NT2/D1 (cell line): ENCODE data around the gene ERN2.
A peak's percentile ranks its signal among the peaks of the same experiment; 100 is the strongest.
"Not testable (repeated sequence)": the region's sequence is repeated elsewhere in the genome, so short reads cannot be mapped to it uniquely, and the experiment has no call there.

Source experiments
- DNase-seq: peaks from one replicate; pipeline ENCODE4 v3.0.0-alpha.2; 2011; ENCODE audit warnings: low read depth, low spot score
- H3K27me3 ChIP-seq: 2 replicates; pipeline ENCODE4 v1.6.0; 2011; ENCODE audit warnings: mild to moderate bottlenecking; ENCODE audit not compliant: insufficient read length, insufficient read depth
- H3K36me3 ChIP-seq: 2 replicates; pipeline ENCODE4 v1.6.1; 2011; ENCODE audit warnings: mild to moderate bottlenecking, low read length, mixed read lengths; ENCODE audit not compliant: insufficient read depth, insufficient read length
- H3K4me1 ChIP-seq: 2 replicates; pipeline ENCODE4 v1.5.1; 2011; ENCODE audit not compliant: insufficient read depth, insufficient read length
- H3K4me3 ChIP-seq: 2 replicates; pipeline ENCODE4 v1.5.1; 2011; ENCODE audit warnings: low read depth; ENCODE audit not compliant: insufficient read length
- H3K9ac ChIP-seq: 2 replicates; pipeline ENCODE4 v1.6.0; 2011; ENCODE audit warnings: low read depth; ENCODE audit not compliant: insufficient read length
- H3K9me3 ChIP-seq: 2 replicates; pipeline ENCODE4 v1.5.1; 2011; ENCODE audit warnings: mild to moderate bottlenecking, low read length; ENCODE audit not compliant: insufficient read depth
- SUZ12 ChIP-seq: IDR thresholded peaks from 2 replicates; pipeline ENCODE4 v1.6.1; 2011; ENCODE audit not compliant: insufficient read length, insufficient read depth; ENCODE audit errors: extremely low read depth
- YY1 ChIP-seq: IDR thresholded peaks from 2 replicates; pipeline ENCODE4 v1.6.1; 2011; ENCODE audit not compliant: insufficient read length, insufficient read depth
- ZNF274 ChIP-seq: IDR thresholded peaks from 2 replicates; pipeline ENCODE4 v1.6.1; 2011; ENCODE audit warnings: mild to moderate bottlenecking, low read depth, low read length

The ERN2 gene

DNA sequence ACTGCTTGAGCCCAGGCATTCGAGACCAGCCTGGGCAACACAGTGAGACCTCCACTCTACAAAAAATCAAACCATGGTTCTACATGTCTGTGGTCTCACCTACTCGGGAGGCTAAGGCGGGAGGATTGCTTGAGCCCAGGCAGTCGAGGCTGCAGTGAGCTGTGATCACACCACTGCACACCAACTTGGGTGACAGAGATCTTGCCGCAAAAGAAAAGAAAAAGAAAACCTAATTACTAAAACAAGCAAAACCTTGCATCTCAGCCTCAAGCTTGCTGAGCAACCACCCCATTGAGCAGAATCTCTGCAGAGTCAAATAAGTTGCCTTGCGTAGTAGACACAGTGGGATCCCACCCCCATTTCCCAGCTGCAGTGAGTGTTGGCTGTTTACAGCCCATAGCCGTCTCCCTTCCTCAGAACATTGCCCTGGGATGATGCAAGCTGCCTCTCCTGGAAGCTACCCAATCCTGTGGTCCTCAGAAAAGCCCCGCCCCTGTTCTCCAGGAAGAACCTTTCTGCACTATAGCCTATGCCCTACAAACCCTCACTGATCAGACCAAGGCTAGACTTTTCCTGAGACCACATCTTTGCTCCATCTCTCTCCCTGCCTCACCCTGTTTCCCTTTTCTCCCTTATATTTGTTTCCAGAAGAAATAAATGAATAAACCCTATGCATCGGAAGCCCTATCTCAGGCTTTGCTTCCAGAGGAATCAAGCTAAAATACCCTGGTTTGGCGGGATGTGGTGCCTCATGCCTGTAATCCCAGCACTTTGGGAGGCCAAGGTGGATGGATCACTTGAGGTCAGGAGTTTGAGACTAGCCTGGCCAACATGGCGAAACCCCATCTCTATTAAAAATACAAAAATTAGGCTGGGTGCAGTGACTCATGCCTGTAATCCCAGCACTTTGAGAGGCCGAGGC, 16.7 kb upstream of the ERN2 start:
- TF ChIP-seq SUZ12 (no peak), ZNF274 (no peak), YY1 (no peak)
- Histone ChIP-seq H3K9ac (no peak overlapping the region), H3K27me3 (no peaks in the 10 kb centered on the region), H3K36me3 (no peaks in the 10 kb centered on the region), H3K4me1 (peaks cover 2% of the 10 kb centered on the region), H3K4me3 (no peak overlapping the region), H3K9me3 (no peaks in the 10 kb centered on the region)
- peak; percentile 8 for DNase-seq

DNA sequence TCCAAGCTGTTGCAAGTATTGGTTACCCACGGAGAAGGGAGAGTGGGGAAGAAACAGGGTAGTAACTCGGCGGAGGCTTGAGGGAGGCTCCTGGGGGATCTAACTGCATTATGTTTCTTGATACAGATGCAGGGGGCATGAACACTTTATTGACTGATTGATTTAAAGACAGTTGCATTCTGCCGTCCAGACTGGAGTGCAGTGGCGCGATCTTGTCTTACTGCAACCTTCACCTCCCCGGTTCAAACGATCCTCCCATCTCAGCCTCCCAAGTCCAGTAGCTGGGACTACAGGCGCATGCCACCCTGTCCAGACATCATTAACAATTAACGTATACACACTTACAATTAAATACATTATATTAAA, 15.1 kb upstream of the ERN2 start:
- Histone ChIP-seq H3K9ac (no peak overlapping the region), H3K4me3 (no peak overlapping the region), H3K4me1 (peaks cover 2% of the 10 kb centered on the region), H3K9me3 (peaks cover 7% of the 10 kb centered on the region), H3K27me3 (no peaks in the 10 kb centered on the region), H3K36me3 (no peaks in the 10 kb centered on the region)
- TF ChIP-seq SUZ12, result no peak
- TF ChIP-seq YY1, result no peak
- no peak for TF ChIP-seq ZNF274
- no peak for DNase-seq

DNA sequence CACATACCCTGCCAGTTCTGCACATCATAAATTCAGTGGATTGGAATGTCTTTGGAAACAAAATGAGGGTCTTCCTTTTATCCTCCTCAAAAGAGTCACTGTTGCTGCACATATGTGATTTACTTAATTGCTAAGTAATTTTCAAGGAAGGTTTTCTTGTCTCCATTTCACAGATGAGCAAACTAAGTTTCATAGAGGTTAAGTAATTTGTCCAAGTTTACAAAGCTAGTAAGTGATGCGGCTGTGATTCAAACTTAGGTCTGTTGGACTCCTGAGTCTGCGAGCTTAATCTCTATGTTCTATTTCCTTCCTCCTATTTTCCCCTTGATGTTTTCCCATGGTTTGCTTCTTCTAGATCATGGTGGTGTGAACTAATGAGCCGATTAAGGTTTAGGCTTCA, 13.7 kb upstream of the ERN2 start:
- Histone ChIP-seq H3K9me3 (peaks cover 7% of the 10 kb centered on the region), H3K36me3 (no peaks in the 10 kb centered on the region), H3K9ac (no peak overlapping the region), H3K4me3 (no peak overlapping the region), H3K4me1 (peaks cover 2% of the 10 kb centered on the region), H3K27me3 (no peaks in the 10 kb centered on the region)
- DNase-seq, result no peak
- no peak for TF ChIP-seq SUZ12
- TF ChIP-seq ZNF274, result no peak
- no peak for TF ChIP-seq YY1

DNA sequence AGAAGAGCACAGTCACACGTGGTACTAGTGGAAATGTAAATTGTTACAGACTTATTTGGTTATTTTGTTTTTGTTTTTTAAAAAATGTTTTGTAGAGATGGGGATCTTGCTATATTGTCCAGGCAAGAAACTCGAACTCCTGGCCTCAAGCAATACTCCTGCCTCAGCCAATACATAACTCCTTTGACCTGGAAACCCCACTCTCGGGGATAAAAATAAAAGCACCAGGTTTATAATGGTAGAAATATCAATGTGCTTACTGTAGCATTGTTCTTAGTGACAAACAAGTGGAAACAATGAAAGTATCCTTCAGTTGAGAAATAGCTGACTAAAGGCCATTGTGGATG, 11.7 kb upstream of the ERN2 start:
- Histone ChIP-seq H3K4me1 (peaks cover 2% of the 10 kb centered on the region), H3K27me3 (no peaks in the 10 kb centered on the region), H3K4me3 (no peak overlapping the region), H3K9me3 (peaks cover 7% of the 10 kb centered on the region), H3K36me3 (no peaks in the 10 kb centered on the region), H3K9ac (no peak overlapping the region)
- TF ChIP-seq YY1 (no peak), SUZ12 (no peak), ZNF274 (no peak)
- DNase-seq, result no peak

DNA sequence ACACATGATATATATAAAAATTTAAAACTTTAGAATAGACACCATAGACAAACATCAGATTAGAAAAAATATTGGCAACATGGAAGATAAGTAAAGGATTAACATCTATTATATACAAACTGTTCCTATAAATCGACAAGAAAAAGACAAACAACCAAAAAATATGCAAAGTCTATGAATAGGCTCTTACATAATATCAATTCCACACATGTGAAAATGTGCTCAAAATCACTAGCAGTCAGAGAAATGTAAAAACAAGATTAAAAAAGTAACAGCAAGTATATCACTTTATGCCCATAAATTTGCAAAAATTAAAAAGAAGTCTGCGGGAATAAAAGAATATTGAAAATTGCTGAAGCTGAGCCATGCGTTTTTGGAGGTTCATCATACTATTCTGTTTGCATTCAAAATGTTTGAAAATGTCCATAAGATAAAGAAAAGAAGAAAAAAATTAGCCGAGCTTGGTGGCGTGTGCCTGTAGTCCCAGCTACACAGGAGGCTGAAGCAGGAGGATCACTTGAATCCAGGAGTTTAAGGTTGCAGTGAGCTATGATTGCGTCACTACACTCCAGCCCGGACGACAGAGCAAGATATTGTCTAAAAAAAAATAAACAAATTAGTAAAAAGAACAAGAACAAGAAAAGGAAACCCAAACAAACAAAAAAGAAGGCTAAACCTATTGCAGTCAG, 11.2 kb upstream of the ERN2 start:
- H3K9me3 ChIP-seq, result peaks cover 7% of the 10 kb centered on the region
- H3K27me3 ChIP-seq, result no peaks in the 10 kb centered on the region
- H3K4me3 ChIP-seq, result no peak overlapping the region
- H3K36me3 ChIP-seq, result no peaks in the 10 kb centered on the region
- no peak for DNase-seq
- TF ChIP-seq YY1, result no peak
- TF ChIP-seq ZNF274, result no peak
- TF ChIP-seq SUZ12, result no peak
- no peak overlapping the region for H3K9ac ChIP-seq
- no peaks in the 10 kb centered on the region for H3K4me1 ChIP-seq

DNA sequence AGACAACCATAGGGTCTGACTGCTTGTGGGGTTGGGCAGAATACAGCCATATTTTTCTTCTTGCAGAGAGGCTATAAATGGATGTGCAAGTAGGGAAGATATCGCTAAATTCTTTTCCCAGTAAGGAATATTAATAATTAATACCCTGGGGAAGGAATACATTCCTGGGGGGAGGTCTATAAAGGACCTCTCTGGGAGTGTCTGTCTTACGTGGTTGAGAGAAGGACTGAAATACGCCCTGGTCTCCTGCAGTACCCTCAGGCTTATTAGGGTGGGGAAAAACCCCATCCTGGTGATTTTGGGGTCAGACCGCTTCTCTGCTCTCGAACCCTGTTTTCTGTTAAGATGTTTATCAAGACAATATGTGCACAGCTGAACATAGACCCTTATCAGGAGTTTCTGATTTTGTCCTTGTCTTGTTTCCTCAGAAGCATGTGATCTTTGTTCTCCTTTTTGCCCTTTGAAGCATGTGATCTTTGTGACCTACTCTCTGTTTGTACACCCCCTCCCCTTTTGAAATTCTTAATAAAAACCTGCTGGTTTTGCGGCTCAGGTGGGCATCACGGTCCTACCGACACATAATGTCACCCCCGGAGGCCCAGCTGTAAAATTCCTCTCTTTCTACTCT, 9.7 kb upstream of the ERN2 start:
- H3K36me3 ChIP-seq, H3K9ac ChIP-seq, H3K27me3 ChIP-seq, H3K4me1 ChIP-seq, H3K9me3 ChIP-seq, H3K4me3 ChIP-seq, DNase-seq: not testable (repeated sequence)

DNA sequence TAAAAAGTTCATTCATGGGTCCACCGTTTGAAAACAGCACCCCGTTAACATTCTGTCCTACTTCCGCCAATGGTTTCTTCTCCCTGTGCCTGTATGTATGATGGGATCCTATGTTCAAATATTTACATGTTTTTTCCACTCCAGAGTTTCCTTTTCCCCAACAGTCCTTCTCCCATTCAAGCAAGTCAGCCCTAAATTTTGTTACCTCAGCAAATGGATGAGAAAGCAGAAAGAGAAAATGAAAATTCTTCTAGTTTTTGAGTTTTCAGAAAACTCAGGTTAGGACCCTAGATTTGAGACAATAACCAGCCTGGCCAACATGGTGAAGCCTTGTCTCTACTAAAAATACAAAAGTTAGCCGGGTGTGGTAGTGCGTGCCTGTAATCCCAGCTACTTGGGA, 3.5 kb upstream of the ERN2 start:
- no peak overlapping the region for H3K4me3 ChIP-seq
- TF ChIP-seq SUZ12, result no peak
- no peak for TF ChIP-seq ZNF274
- no peak for TF ChIP-seq YY1
- H3K27me3 ChIP-seq, result peaks cover 33% of the 10 kb centered on the region
- peaks cover 3% of the 10 kb centered on the region for H3K4me1 ChIP-seq
- H3K36me3 ChIP-seq, result no peaks in the 10 kb centered on the region
- no peak overlapping the region for H3K9ac ChIP-seq
- no peaks in the 10 kb centered on the region for H3K9me3 ChIP-seq
- DNase-seq, result no peak
